ENCODE results near the gene CRELD2. TPM values are rescaled to one million over a fixed set of nuclear protein-coding genes. Genes with fewer than 3 reads are reported as not detected.

CRELD2 gene
- total RNA-seq, 6 experiments from 2014 or later: 67.9 to 86.8 (median 78.5) TPM

DNA sequence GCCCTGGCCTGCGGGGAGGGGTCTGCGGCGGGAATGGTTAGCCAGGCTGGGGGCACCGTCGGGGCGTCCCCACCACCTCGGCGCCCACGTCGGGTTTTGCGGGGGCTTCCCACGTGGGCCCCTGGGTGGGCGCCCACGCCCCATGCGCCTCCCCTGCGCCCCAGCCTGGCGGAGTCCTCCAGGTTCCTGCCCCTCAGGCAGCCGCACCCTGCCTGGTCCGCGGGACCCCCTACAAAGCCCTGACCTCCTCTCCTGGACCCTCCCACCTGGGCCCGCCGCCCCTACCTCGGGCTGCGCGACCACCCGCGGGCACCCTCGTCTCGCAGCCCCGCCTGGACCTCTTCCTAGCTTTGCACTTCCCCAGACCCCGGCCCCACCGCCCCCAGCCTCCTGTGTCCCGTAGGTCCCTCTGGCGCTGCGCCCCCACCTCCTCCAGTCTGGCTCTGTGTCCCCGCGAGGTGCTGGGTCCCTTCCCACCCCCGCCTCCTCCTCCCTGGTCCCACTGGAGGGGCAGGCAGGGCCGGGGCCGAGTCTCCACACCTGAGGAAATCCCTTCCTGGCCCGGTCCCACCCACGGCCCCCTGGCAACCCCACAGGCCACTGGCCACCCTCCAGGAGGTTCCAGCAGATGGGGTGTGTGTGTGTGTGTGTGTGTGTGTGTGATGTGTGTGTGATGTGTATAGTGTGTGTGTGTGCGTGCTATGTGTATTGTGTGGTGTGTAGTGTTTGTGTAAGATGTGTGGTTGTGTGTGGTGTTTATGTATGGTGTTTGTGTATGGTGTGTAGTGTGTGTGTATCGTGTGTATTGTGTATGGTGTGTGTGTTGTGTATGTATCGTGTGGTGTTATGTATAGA is 54.0 kb downstream of the CRELD2 start:
- no peaks in the 10 kb centered on the region; the same call in none of the 2 replicates for H3K27me3 Mint-ChIP-seq (ENCODE audit: insufficient read depth)
- no peak overlapping the region for H3K4me3 Mint-ChIP-seq
- H3K36me3 Mint-ChIP-seq (ENCODE audit: low read depth): no peaks in the 10 kb centered on the region
- H3K4me1 Mint-ChIP-seq (ENCODE audit: low read depth): peaks cover 30% of the 10 kb centered on the region
- TF ChIP-seq, protein P1, sequence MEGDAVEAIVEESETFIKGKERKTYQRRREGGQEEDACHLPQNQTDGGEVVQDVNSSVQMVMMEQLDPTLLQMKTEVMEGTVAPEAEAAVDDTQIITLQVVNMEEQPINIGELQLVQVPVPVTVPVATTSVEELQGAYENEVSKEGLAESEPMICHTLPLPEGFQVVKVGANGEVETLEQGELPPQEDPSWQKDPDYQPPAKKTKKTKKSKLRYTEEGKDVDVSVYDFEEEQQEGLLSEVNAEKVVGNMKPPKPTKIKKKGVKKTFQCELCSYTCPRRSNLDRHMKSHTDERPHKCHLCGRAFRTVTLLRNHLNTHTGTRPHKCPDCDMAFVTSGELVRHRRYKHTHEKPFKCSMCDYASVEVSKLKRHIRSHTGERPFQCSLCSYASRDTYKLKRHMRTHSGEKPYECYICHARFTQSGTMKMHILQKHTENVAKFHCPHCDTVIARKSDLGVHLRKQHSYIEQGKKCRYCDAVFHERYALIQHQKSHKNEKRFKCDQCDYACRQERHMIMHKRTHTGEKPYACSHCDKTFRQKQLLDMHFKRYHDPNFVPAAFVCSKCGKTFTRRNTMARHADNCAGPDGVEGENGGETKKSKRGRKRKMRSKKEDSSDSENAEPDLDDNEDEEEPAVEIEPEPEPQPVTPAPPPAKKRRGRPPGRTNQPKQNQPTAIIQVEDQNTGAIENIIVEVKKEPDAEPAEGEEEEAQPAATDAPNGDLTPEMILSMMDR (IDR thresholded peaks at IDR 0.05): no peak
- H3K27ac Mint-ChIP-seq: no peak overlapping the region
- no peaks in the 10 kb centered on the region for H3K9me3 Mint-ChIP-seq
- DNase-seq: no peak

DNA sequence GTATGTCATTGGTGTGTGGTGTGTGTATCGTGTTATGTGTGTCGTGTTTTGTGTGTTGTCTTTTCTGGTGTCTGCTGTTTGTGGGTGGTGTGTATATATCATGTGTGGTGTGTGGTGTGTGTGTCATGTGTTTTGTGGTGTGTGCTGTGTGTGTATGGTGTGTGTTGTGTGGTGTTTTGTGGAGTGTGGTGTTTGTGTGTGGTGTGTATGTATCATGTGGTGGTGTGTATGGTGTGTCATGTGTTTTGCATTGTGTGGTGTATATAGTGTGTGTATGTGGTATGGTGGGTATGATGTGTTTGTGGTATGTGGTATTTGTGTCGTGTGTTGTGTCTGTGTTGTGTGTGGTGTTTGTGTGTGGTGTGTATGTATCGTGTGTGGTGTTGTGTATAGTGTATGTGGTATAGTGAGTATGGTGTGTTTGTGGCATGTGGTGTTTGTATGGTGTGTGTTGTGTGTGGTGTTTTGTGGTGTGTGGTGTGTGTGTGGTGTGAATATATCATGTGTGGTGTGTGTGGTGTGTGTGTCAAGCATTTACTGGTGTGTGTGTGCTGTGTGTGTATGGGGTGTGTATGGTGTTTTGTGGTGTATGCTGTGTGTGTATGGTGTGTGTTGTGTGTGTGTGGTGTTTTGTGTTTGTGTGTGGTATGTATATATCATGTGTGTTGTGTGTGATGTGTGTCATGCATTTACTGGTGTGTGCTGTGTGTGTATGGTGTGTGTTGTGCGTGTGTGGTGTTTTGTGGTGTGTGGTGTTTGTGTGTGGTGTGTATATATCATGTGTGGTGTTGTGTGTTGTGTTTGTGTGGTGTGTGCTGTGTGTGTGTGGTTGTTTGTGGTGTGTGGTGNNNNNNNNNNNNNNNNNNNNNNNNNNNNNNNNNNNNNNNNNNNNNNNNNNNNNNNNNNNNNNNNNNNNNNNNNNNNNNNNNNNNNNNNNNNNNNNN is 54.9 kb downstream of the CRELD2 start:
- H3K4me3 Mint-ChIP-seq: no peak overlapping the region
- H3K4me1 Mint-ChIP-seq (ENCODE audit: low read depth): peaks cover 22% of the 10 kb centered on the region
- TF ChIP-seq, protein P1 (IDR thresholded peaks at IDR 0.05): no peak
- no peak overlapping the region for H3K27ac Mint-ChIP-seq
- no peaks in the 10 kb centered on the region; the same call in 1 of the 2 replicates for H3K27me3 Mint-ChIP-seq (ENCODE audit: insufficient read depth)
- no peaks in the 10 kb centered on the region for H3K9me3 Mint-ChIP-seq
- no peak for DNase-seq
- no peaks in the 10 kb centered on the region for H3K36me3 Mint-ChIP-seq (ENCODE audit: low read depth)

DNA sequence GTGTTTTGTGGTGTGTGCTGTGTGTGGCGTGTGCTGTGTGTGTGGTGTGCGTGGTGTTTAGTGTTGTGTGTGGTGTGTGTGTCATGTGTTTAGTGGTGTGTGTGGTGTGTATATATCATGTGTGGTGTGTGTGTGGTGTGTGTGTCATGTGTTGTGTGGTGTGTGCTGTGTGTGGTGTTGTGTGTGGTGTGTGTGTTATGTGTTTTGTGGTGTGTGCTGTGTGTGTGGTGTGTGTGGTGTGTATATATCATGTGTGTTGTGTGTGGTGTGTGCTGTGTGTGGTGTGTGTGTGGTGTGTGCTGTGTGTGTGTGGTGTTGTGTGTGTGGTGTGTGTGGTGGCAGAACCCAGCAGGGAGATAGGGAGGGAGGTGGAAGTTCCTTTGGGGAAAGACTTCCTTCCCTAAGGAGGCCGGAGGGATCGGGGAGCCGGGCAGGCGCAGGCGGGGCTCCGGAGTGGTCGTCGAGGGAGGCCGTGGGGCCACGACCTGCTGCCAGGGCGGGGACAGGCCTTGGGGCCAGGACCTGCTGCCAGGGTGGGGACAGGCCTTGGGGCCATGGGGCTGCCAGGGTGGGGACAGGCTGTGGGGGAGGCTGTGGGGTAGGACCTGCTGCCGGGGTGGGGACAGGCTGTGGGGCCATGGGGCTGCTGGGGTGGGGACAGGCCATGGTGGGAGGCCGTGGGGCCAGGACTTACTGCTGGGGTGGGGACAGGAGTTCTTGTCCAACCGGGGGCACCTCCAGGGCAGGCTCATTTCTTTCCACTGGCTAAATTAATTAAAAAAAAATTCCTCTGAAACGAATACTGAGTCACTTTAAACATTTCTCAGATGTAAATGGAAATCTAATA is 57.3 kb downstream of the CRELD2 start:
- TF ChIP-seq, protein P1 (IDR thresholded peaks at IDR 0.05): no peak
- Mint-ChIP-seq H3K4me1 (ENCODE audit: low read depth) (peaks cover 16% of the 10 kb centered on the region), H3K27ac (peak overlapping the region; percentile 43), H3K36me3 (ENCODE audit: low read depth) (peaks cover 9% of the 10 kb centered on the region), H3K4me3 (no peak overlapping the region), H3K27me3 (ENCODE audit: insufficient read depth) (no peaks in the 10 kb centered on the region), H3K9me3 (peaks cover 10% of the 10 kb centered on the region)
- DNase-seq: no peak

DNA sequence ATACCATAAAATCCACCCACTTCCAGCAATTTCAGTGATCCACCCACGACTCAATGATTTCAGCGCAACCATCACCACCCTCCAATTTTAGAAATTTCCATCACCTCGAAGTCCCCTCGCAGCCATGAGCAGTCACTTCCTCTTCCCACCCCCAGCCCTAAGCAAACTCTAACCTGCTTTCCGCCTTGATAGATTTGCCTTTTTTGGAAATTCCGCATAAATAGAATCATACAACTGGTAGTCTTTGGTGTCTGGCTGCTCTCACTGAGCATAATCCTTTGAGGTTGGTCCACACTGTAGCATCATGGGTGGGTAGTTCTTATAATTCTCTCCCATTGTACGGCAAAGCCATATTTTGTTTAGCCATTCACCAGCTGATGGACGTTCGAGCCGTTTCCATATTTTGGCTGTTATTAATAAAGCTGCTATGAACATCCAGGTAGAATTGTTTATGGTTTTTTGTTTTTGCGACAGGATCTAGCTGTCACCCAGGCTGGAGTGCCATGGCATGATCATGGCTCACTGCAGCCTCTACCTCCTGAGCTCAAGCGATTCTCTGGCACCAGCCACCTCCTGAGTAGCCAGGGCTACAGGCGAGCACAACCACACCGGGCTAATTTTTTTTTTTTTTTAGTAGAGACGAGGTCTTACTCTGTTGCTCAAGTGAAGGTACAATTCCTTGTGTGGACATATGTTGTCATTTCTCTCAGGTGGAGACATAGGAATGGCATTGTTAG is 58.2 kb downstream of the CRELD2 start:
- TF ChIP-seq, protein P1 (IDR thresholded peaks at IDR 0.05): no peak
- H3K9me3 Mint-ChIP-seq: peaks cover 10% of the 10 kb centered on the region
- peaks cover 9% of the 10 kb centered on the region for H3K36me3 Mint-ChIP-seq (ENCODE audit: low read depth)
- H3K4me3 Mint-ChIP-seq: no peak overlapping the region
- H3K27me3 Mint-ChIP-seq (ENCODE audit: insufficient read depth): no peaks in the 10 kb centered on the region; the same call in 1 of the 2 replicates
- no peak for DNase-seq
- no peak overlapping the region for H3K27ac Mint-ChIP-seq
- H3K4me1 Mint-ChIP-seq (ENCODE audit: low read depth): peaks cover 14% of the 10 kb centered on the region

Small RNA genes within 50 kb of the gene (microRNA-seq; reads per million reads assigned to microRNA genes)
- gene MIR6821: not detected

Other genes starting within 250 kb of the CRELD2 start
- gene BRD1, start 90.8 kb upstream of the CRELD2 start, total RNA-seq (2021; fragmentation: NEBNext Ultra II Directional; extraction: Animal tissue kit (Norgen Biotek cat#: 25700)): 10 to 100 TPM; 17.2 to 20.8 (median 18.1) TPM
- gene ZBED4, start 64.8 kb upstream of the CRELD2 start, total RNA-seq (2021; fragmentation: NEBNext Ultra II Directional; extraction: Animal tissue kit (Norgen Biotek cat#: 25700)): 10 to 100 TPM in 1 of 6 experiments, 1 to 10 TPM in 5; 7.9 to 10.9 (median 9.0) TPM
- gene ALG12, start 196 bp upstream of the CRELD2 start, total RNA-seq (2021; fragmentation: NEBNext Ultra II Directional; extraction: Animal tissue kit (Norgen Biotek cat#: 25700)): 10 to 100 TPM; 17.2 to 25.1 (median 20.2) TPM
- 10 to 100 TPM; 14.8 to 18.8 (median 17.4) TPM for gene PIM3, start 42.1 kb downstream of the CRELD2 start, total RNA-seq (2021; fragmentation: NEBNext Ultra II Directional; extraction: Animal tissue kit (Norgen Biotek cat#: 25700))
- gene IL17REL, start 94.1 kb downstream of the CRELD2 start, total RNA-seq (2021; fragmentation: NEBNext Ultra II Directional; extraction: Animal tissue kit (Norgen Biotek cat#: 25700)): not detected
- not detected for gene TTLL8, start 139.7 kb downstream of the CRELD2 start, total RNA-seq (2021; fragmentation: NEBNext Ultra II Directional; extraction: Animal tissue kit (Norgen Biotek cat#: 25700))
- gene MLC1, start 166.8 kb downstream of the CRELD2 start, total RNA-seq (2021; fragmentation: NEBNext Ultra II Directional; extraction: Animal tissue kit (Norgen Biotek cat#: 25700)): not detected
- gene MOV10L1, start 171.4 kb downstream of the CRELD2 start, total RNA-seq (2021; fragmentation: NEBNext Ultra II Directional; extraction: Animal tissue kit (Norgen Biotek cat#: 25700)): 1 to 10 TPM in 1 of 6 experiments, under 1 TPM in 5; 0.09 to 1.3 (median 0.26) TPM

Measured in HFFc6 (cell line).